Spleen (tissue), 11 donors: ENCODE measurements around the gene STK39. TPM values are rescaled to one million over a fixed set of nuclear protein-coding genes. Genes with fewer than 3 reads are reported as not detected.

Experiments
- DNase-seq: peaks from one replicate; pipeline ENCODE4 v3.0.0-alpha.2; 2020
- H3K27ac ChIP-seq, 8 donors: fragments of 200-600 bp; sonication (generic) in 7 of 8; 1 replicate in 4 of 8; 2 replicates in 4 of 8; pipeline versions ENCODE4 v1.5.0 to v1.8.0; 2016 to 2021; ENCODE audit warnings: inconsistent platforms in 4 of 8, mild to moderate bottlenecking in 4 of 8, moderate library complexity in 1 of 8
- H3K27me3 ChIP-seq, 7 donors: fragments of 200-600 bp; sonication (generic) in 6 of 7; replicated peaks in 1 of 7; 1 replicate in 4 of 7; 2 replicates in 3 of 7; pipeline versions ENCODE4 v1.5.0 to v1.8.0; 2016 to 2021; ENCODE audit warnings: inconsistent platforms in 3 of 7, mild to moderate bottlenecking in 1 of 7
- H3K36me3 ChIP-seq, 6 donors: fragments of 200-600 bp; sonication (generic) in 5 of 6; 1 replicate in 4 of 6; 2 replicates in 2 of 6; pipeline versions ENCODE4 v1.5.0 to v1.8.0; 2016 to 2021; ENCODE audit warnings: inconsistent platforms in 2 of 6
- H3K4me1 ChIP-seq, 6 donors: fragments of 200-600 bp; sonication (generic) in 5 of 6; 1 replicate in 3 of 6; 2 replicates in 3 of 6; pipeline versions ENCODE4 v1.5.0 to v1.8.0; 2016 to 2021; ENCODE audit warnings: inconsistent platforms in 3 of 6
- H3K4me3 ChIP-seq, 8 donors: fragments of 200-600 bp; sonication (generic) in 7 of 8; 1 replicate in 4 of 8; 2 replicates in 4 of 8; pipeline versions ENCODE4 v1.5.0 to v1.8.0; 2016 to 2021; ENCODE audit warnings: inconsistent platforms in 4 of 8, mild to moderate bottlenecking in 4 of 8, moderate library complexity in 2 of 8
- H3K9me3 ChIP-seq, 8 donors: fragments of 200-600 bp; sonication (generic) in 7 of 8; 1 replicate in 4 of 8; 2 replicates in 4 of 8; pipeline versions ENCODE4 v1.5.0 to v1.8.0; 2016 to 2021; ENCODE audit warnings: inconsistent platforms in 4 of 8
- POLR2A ChIP-seq, 3 donors: fragments of 450-650 bp; IDR thresholded peaks; one replicate each; pipeline ENCODE4 v1.5.1; 2017; ENCODE audit warnings: antibody characterized with exemption in 3 of 3, mild to moderate bottlenecking in 1 of 3
- POLR2AphosphoS5 ChIP-seq, 3 donors: sonication (generic); formaldehyde crosslinking; IDR thresholded peaks; one replicate each; pipeline ENCODE4 v1.5.1; 2017; ENCODE audit warnings: antibody characterized with exemption in 3 of 3
- WGBS, 5 donors: extraction: QIAGEN DNeasy Blood & Tissue Kit in 3 of 5; methylation state at CpG; one replicate each; pipeline versions ENCODE4 v1.1.5 to v1.1.7; 2013 to 2018; 5-methylcytosine and 5-hydroxymethylcytosine counted together
- intact Hi-C: fragments of 100-400 bp; cut with DNase I; formaldehyde crosslinking; loops from one replicate; pipeline ENCODE4 v1.15.0; 2023; ENCODE audit warnings: low total_unique reads
- polyA plus RNA-seq, 3 donors: library from polyadenylated mRNA; stranded (reverse); fragments of 200-250 nt; gene quantifications; one replicate each; pipeline ENCODE4 v1.2.1, GENCODE V29; 2013
- total RNA-seq, 7 donors: library from RNA; depleted of rRNA in 3 of 7; stranded (reverse); fragments of >200 nt in 3 of 7; fragmentation: NEBNext Ultra II Directional in 4 of 7; extraction: Animal tissue kit (Norgen Biotek cat#: 25700) in 4 of 7; gene quantifications; one replicate each; pipeline versions ENCODE4 v1.1.0 to v1.2.1, GENCODE V29; 2016 to 2021
- TF ChIP-seq, protein P1 (sequence below), 11 experiments: fragments of 200-600 bp in 7 of 11; fragments of 450-650 bp in 4 of 11; sonication (generic) in 4 of 11; IDR thresholded peaks in 8 of 11; conservative IDR thresholded peaks in 3 of 11; 1 replicate in 7 of 11; 2 replicates in 4 of 11; pipeline versions ENCODE4 v1.4.0 to v1.8.0; 2016 to 2021; ENCODE audit warnings: antibody characterized with exemption in 11 of 11, inconsistent platforms in 4 of 11, mild to moderate bottlenecking in 1 of 11
- donor health status: healthy with polysubstance abuse.
- donor health status: DM: no; HTN: no; CAD: no; lungs with moderate emphysema.
- donor health status: DM: no; HTN: no; CAD: no.
- donor health status: Bipolar disorder and iron deficiency.
- donor health status: healthy.
- donor health status: DM: no; HTN: no; CAD: no.
- donor health status: DM: yes; HTN: yes; CAD: no.

Gene STK39
- total and polyA plus RNA-seq, 10 donors: 8.6 to 17.8 (median 11.0) TPM

DNA sequence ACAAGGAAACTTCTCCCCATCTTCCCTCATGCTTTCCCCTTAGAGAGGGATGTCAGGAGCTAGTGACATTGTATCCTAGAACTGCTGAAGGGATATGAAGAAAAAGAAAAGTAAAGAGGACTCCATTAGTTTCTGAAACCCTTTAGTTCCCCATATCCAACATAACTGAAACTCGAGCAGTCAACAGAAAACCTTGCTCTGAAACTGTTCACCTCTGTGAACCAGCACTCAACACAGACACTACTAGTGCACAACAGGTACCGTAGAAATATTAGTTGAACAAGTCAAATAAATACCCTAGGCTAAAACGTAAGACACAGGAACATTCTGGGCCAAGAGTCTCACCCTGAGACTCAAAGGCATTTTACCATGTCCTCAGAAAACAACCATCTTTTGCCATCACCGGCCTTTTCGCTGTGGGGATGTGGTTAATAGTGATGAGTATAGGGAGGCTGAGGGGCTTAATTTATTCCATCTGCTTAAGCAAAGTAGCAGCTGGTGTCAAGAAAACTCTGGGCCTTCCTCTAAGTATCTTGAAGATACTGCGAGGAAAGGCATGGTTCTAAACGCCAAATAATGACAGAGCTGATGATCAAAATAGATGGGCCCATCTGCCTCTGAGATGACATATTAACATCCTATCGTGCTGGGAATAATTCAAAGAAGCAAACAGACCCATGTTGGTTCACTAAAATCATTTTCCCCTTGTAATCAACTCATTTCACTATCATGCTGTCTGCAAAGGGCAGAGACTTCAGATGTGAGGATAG, 156.8 kb downstream of the STK39 start:
- no peak for TF ChIP-seq POLR2A (IDR thresholded peaks at IDR 0.05)
- no peak for TF ChIP-seq POLR2AphosphoS5 (IDR thresholded peaks at IDR 0.05)
- TF ChIP-seq, protein P1, sequence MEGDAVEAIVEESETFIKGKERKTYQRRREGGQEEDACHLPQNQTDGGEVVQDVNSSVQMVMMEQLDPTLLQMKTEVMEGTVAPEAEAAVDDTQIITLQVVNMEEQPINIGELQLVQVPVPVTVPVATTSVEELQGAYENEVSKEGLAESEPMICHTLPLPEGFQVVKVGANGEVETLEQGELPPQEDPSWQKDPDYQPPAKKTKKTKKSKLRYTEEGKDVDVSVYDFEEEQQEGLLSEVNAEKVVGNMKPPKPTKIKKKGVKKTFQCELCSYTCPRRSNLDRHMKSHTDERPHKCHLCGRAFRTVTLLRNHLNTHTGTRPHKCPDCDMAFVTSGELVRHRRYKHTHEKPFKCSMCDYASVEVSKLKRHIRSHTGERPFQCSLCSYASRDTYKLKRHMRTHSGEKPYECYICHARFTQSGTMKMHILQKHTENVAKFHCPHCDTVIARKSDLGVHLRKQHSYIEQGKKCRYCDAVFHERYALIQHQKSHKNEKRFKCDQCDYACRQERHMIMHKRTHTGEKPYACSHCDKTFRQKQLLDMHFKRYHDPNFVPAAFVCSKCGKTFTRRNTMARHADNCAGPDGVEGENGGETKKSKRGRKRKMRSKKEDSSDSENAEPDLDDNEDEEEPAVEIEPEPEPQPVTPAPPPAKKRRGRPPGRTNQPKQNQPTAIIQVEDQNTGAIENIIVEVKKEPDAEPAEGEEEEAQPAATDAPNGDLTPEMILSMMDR (IDR thresholded peaks at IDR 0.05 in 8 of 11, conservative IDR thresholded peaks at IDR 0.05 in 3 of 11): no peak
- Histone ChIP-seq H3K4me1 (peaks cover 0 to 25% (median 7%) of the 10 kb centered on the region in 6 donors), H3K4me3 (no peak overlapping the region), H3K27me3 (no peaks in the 10 kb centered on the region), H3K27ac (no peak overlapping the region), H3K36me3 (no peaks in the 10 kb centered on the region), H3K9me3 (no peaks in the 10 kb centered on the region)
- WGBS, 5 donors: 80 to 87% (median 82%) methylated on average over 8 of the region's 8 CpGs
- intact Hi-C loops: no loop called here
- no peak for DNase-seq

GRCh38 chr2:168089200-168089599, 158.2 kb downstream of the STK39 start:
- Histone ChIP-seq H3K27ac (no peak overlapping the region), H3K4me3 (no peak overlapping the region), H3K4me1 (peaks cover 0 to 25% (median 7%) of the 10 kb centered on the region in 6 donors), H3K9me3 (no peaks in the 10 kb centered on the region), H3K27me3 (no peaks in the 10 kb centered on the region), H3K36me3 (no peaks in the 10 kb centered on the region)
- intact Hi-C loops: no loop called here
- TF ChIP-seq POLR2A (IDR thresholded peaks at IDR 0.05): no peak
- TF ChIP-seq POLR2AphosphoS5 (IDR thresholded peaks at IDR 0.05): no peak
- TF ChIP-seq, protein P1 (IDR thresholded peaks at IDR 0.05 in 8 of 11, conservative IDR thresholded peaks at IDR 0.05 in 3 of 11): no peak
- 60 to 80% (median 72%) methylated on average over 1 of the region's 1 CpG for WGBS, 5 donors
- no peak for DNase-seq

GRCh38 chr2:168087401-168087800, 160.0 kb downstream of the STK39 start:
- Histone ChIP-seq H3K4me3 (no peak overlapping the region), H3K27ac (no peak overlapping the region), H3K4me1 (peaks cover 0 to 25% (median 7%) of the 10 kb centered on the region in 6 donors), H3K36me3 (no peaks in the 10 kb centered on the region), H3K9me3 (no peaks in the 10 kb centered on the region), H3K27me3 (no peaks in the 10 kb centered on the region)
- intact Hi-C loops: no loop called here
- no peak for DNase-seq
- TF ChIP-seq POLR2AphosphoS5 (IDR thresholded peaks at IDR 0.05) (no peak), POLR2A (IDR thresholded peaks at IDR 0.05) (no peak)
- TF ChIP-seq, protein P1 (IDR thresholded peaks at IDR 0.05 in 8 of 11, conservative IDR thresholded peaks at IDR 0.05 in 3 of 11): no peak
- WGBS, 5 donors: 92 to 97% (median 96%) methylated on average over 4 of the region's 4 CpGs

DNA sequence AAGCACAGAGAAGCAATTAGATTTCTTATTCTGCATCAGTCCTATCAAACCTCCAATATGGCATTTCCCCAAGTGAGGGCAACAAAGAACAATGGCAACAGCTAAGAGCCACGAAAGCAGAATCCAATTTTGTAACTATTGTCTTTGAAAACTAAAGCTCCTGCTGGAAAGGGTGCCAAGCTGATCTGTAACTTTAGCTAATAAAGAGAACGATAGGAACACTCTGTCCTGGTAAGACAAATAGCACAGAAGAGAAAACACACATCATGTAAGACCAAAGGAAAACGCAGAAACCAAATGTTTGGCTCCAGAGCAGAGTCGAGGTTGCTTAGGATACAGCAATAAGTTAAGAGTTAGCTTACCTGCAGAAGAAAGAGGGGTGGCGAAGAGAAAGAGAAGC, 160.5 kb downstream of the STK39 start:
- intact Hi-C loops: no loop called here
- WGBS, 5 donors: 90 to 92% (median 92%) methylated on average over 5 of the region's 5 CpGs
- H3K36me3 ChIP-seq: no peaks in the 10 kb centered on the region
- H3K9me3 ChIP-seq: no peaks in the 10 kb centered on the region
- H3K4me1 ChIP-seq: peaks cover 0 to 25% (median 7%) of the 10 kb centered on the region in 6 donors
- no peak for DNase-seq
- H3K4me3 ChIP-seq: no peak overlapping the region
- no peak overlapping the region for H3K27ac ChIP-seq
- TF ChIP-seq, protein P1 (IDR thresholded peaks at IDR 0.05 in 8 of 11, conservative IDR thresholded peaks at IDR 0.05 in 3 of 11): no peak
- TF ChIP-seq POLR2AphosphoS5 (IDR thresholded peaks at IDR 0.05) (no peak), POLR2A (IDR thresholded peaks at IDR 0.05) (no peak)
- H3K27me3 ChIP-seq: no peaks in the 10 kb centered on the region
